ENCODE data around the gene BMP7.

Gene BMP7

DNA sequence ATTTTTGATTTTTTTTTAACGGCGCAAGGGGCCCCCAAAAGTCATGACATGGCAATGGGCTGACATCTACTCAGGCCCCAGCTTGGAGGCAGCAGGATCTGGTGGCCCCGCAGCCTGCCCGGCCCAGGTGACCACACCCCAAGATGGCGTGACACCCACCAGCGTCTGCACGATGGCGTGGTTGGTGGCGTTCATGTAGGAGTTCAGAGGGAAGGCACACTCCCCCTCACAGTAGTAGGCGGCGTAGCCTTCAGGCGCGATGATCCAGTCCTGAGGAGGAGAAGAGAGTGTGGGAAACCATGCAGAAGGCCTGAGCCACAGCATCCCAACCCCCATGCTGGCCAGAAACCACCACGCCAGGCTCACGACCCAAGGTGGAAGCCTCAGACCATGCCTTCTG is 93.4 kb downstream of the BMP7 start:
- TF ChIP-seq, protein P1, sequence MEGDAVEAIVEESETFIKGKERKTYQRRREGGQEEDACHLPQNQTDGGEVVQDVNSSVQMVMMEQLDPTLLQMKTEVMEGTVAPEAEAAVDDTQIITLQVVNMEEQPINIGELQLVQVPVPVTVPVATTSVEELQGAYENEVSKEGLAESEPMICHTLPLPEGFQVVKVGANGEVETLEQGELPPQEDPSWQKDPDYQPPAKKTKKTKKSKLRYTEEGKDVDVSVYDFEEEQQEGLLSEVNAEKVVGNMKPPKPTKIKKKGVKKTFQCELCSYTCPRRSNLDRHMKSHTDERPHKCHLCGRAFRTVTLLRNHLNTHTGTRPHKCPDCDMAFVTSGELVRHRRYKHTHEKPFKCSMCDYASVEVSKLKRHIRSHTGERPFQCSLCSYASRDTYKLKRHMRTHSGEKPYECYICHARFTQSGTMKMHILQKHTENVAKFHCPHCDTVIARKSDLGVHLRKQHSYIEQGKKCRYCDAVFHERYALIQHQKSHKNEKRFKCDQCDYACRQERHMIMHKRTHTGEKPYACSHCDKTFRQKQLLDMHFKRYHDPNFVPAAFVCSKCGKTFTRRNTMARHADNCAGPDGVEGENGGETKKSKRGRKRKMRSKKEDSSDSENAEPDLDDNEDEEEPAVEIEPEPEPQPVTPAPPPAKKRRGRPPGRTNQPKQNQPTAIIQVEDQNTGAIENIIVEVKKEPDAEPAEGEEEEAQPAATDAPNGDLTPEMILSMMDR (conservative IDR thresholded peaks at IDR 0.05; ENCODE audit: control insufficient read depth, insufficient read depth, low read depth, low read length) = no peak
- H3K4me3 ChIP-seq (ENCODE audit: control insufficient read depth, low read depth, low read length) = no peak overlapping the region
- no peak for DNase-seq (ENCODE audit: low read depth)

DNA sequence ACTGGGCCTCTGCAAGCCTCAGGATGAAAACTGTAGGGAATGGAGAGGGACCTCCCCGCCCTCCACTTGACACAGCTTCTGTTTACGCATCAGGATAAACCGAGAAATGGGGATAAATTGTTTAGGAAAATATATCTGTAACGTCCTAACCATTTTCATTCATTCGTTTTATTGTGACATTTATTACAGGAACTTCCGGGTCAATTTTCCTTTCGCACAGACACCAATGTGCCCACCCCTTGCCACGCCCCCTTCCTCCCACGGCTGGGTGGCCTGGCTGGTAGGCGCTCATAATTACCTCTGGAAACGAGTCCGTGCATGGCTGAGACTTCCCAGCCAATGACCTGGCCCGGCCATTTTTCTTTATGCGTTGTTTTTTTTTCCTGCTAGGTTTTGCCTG is 96.1 kb downstream of the BMP7 start:
- TF ChIP-seq, protein P1 (conservative IDR thresholded peaks at IDR 0.05; ENCODE audit: control insufficient read depth, insufficient read depth, low read depth, low read length) = no peak
- H3K4me3 ChIP-seq (ENCODE audit: control insufficient read depth, low read depth, low read length) = no peak overlapping the region
- no peak for DNase-seq (ENCODE audit: low read depth)

GRCh38 chr20:57169162-57169561 is 97.3 kb downstream of the BMP7 start:
- H3K4me3 ChIP-seq (ENCODE audit: control insufficient read depth, low read depth, low read length) = no peak overlapping the region
- TF ChIP-seq, protein P1 (conservative IDR thresholded peaks at IDR 0.05; ENCODE audit: control insufficient read depth, insufficient read depth, low read depth, low read length) = no peak

DNA sequence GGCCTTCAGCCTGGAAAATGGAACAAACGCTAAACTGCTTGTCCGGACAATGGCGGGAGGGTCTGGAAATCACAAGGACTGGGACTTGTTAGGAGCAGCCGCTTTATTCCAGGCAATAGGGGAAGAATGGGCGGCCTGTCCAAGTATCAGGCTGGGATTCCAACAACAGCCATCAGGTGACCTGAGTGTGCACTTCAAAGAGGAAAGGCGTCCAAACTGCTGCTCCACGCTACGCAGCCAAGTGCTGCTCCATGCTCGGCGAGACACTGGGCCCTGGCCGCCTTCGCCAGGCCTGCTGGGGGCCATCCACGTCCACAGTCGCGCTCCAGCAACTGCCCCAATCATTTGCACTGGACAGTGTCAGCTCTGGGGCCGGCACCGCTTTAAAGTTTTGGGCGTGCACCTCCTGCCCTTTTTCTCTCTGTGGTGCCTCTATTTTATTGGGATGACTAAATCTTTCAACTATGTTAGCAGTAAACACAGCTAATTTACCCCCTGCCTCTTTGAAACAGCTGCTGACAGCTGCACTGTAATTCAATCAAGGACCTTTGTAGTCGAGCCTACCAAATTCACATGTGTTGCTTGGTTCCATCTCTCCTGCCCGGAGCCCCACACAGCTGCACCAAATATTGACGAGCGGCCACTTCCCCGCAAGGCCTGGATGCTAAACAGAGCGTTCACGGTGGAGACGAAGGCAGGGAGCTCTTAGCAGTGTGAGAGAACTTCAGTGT is 98.3 kb downstream of the BMP7 start:
- TF ChIP-seq, protein P1 (conservative IDR thresholded peaks at IDR 0.05; ENCODE audit: control insufficient read depth, insufficient read depth, low read depth, low read length) = no peak
- DNase-seq (ENCODE audit: low read depth) = no peak
- H3K4me3 ChIP-seq (ENCODE audit: control insufficient read depth, low read depth, low read length) = no peak overlapping the region

More at GRCh38 chr20:57169162-57169561, 97.3 kb downstream of the BMP7 start:
- DNase-seq (ENCODE audit: low read depth) = no peak

DNA sequence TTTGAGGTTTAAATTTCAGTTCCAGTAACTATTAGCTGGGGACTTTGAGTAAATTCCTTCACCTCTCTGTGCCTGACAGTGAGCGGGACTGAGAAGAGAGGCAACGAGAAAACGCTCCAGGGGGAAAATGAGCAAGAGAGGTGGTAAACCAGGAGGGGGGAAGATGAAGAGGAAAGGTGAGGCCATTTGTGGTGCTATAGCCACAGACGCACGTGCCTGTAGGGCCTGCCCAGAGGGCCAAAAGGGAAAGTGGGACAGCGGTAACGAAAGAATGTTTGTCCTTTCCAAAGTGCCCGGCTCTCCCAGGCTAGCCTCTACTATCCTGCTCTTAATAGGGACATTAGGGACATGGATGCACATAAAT is 99.2 kb downstream of the BMP7 start:
- TF ChIP-seq, protein P1 (conservative IDR thresholded peaks at IDR 0.05; ENCODE audit: control insufficient read depth, insufficient read depth, low read depth, low read length) = no peak
- DNase-seq (ENCODE audit: low read depth) = no peak
- no peak overlapping the region for H3K4me3 ChIP-seq (ENCODE audit: control insufficient read depth, low read depth, low read length)

- no peak for DNase-seq (ENCODE audit: low read depth)
- TF ChIP-seq, protein P1 (conservative IDR thresholded peaks at IDR 0.05; ENCODE audit: control insufficient read depth, insufficient read depth, low read depth, low read length) = no peak
- H3K4me3 ChIP-seq (ENCODE audit: control insufficient read depth, low read depth, low read length) = no peak overlapping the region
These were observed 99.7 kb downstream of the BMP7 start for GRCh38 chr20:57166568-57167291.
